Tongue (tissue), 2 donors: ENCODE data around the gene HGD. TPM values are rescaled to one million over a fixed set of nuclear protein-coding genes. Genes with fewer than 3 reads are reported as not detected.
"Not testable (repeated sequence)": the region's sequence is repeated elsewhere in the genome, so short reads cannot be mapped to it uniquely, and the experiment has no call there.

Experiments
- DNase-seq: peaks from one replicate; pipeline ENCODE4 v3.0.0-alpha.2; 2015
- total RNA-seq: library from RNA; depleted of rRNA; stranded (reverse); fragments of >200 nt; gene quantifications from one replicate; pipeline ENCODE4 v1.2.3, GENCODE V29; 2014

Gene HGD
- total RNA-seq, 1 donor from 2014 or later, result 2.5 TPM

DNA sequence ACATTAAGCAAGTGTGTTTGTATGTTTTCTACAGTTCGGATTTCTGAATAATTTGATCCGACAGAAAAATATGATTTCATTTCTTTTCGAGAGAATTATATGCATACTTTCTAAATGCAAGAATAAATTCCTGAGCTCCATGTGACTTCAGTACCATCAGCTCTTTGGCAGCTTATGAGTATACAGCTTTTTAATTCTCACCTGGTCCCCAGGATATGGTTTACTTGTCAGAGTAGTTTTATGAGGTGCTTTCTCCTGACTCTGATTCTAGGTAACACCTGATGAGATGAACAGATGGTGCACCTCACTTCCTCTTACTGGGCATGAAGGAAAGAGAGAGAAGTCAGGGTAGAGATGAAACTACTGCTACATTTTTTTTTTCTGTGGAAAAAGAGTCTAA, 3.1 kb downstream of the HGD start:
- no peak for DNase-seq

DNA sequence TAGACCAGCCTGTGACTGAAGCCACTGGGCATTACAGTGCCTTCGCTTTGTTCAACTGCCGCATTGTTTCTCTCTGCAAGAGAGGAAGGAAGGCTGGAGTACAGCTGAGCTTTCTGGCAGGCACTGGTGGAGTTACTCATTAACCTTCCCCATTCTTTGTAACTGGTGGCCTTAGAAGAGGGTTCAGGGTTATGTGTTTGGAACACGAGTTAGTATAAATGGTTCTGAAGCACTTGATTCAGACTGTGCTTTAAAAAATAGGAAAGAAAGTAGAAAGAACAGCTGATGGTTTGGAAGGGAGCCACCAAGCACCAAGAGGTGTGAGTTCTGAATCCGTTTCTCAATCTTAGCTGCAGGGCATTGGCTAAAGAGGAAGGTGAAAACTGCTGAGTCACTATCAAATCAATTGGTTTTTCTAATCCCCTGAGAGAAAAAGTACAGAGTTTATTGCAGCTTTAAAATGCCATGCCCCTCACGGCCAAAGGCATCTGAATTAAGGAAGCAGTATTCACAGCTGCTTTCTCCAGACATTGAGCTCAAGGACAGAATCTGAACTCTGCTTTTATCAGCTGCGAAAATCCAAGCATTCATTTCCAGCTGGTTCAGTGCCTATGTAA, 3.6 kb downstream of the HGD start:
- DNase-seq, result peak; percentile 27

DNA sequence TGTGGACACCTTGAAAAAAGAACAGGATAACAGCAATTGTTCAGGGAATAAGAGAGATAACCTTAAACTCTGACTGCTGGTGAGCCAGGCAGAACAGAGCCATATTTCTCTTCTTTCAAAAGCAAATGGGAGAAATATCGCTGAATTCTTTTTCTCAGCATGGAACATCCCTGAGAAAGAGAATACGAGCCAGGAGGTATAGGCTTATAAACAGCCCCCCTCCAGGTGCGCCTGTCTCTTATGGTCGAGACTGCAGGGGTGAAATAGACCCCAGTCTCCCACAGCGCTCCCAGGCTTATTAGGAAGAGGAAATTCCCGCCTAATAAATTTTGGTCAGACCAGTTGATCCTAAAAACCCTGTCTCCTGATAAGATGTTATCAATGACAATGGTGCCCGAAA, 4.8 kb downstream of the HGD start:
- not testable (repeated sequence) for DNase-seq

DNA sequence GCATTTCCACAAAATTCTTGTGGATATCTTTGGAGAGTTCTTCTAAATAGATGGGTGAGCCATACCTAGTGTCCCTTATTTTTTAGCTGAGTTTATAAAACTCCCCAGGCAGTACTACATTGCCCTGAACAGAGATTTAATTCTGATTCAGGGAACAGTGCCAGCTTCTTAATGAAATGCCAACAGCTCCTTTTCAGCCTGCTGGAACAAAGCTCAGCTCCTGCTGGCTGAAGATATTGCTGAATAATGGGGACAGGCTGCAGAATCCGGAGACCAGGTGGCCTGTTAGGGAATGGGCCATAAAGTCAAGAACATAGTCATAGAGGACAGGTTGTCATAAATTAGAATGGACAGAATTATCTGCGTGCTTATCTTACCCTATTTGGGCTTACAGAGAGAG, 8.9 kb downstream of the HGD start:
- DNase-seq, result no peak

DNA sequence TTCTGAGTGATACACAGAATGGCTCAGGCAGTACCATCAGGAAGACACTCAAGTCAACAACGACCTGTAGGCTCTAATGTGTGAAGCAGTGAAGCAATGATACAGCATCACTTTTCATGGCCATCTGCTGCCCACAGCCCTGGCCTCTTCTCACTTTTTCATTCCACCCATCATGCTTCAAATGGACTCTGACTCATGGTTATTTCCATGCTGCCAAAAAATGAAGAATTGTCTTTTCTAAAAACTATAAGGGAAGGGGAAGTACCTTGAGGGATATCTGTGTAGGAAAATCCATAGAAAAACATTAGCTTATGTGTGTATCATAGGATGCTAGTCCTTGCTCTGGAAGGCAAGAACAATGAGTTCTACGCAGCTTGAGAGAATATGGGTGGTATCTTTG, 11.5 kb downstream of the HGD start:
- no peak for DNase-seq

DNA sequence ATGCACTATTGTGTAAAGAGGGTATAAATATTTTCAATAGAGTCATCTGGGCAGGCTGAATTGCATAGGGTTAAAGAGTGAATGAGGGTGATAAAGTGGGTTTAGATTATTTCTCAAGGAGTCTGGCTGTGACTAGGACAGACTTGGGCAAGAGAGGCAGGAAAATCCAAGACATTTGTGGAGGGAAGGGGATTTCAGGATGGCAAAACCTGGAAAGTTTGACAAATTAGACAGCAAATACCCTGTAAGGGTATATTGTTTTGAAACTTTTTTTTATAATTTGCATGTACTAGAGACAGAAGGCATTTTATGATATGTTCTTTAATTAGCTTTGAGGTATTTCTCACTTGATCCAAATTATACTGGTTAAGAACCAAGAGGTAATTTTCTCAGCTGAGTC, 17.1 kb downstream of the HGD start:
- DNase-seq, result no peak

DNA sequence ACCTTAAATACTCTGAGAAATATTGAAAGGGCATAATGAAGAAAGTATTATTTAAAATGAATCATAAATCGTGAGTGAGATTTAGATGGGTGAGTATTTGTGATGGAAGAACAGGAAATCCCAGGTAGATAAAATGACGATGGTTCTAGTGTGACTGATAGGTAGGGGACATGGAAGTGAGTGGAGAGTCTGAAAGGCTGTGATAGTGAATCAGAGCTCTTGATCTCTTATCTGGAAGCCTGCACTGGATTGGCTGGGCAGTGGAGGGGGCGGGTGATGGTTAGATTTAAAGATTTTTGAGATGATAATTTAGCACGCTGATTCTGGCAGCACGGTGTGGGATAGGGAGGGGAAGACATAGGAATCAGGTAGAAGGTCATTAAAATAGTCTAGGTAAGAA, 20.1 kb downstream of the HGD start:
- no peak for DNase-seq

DNA sequence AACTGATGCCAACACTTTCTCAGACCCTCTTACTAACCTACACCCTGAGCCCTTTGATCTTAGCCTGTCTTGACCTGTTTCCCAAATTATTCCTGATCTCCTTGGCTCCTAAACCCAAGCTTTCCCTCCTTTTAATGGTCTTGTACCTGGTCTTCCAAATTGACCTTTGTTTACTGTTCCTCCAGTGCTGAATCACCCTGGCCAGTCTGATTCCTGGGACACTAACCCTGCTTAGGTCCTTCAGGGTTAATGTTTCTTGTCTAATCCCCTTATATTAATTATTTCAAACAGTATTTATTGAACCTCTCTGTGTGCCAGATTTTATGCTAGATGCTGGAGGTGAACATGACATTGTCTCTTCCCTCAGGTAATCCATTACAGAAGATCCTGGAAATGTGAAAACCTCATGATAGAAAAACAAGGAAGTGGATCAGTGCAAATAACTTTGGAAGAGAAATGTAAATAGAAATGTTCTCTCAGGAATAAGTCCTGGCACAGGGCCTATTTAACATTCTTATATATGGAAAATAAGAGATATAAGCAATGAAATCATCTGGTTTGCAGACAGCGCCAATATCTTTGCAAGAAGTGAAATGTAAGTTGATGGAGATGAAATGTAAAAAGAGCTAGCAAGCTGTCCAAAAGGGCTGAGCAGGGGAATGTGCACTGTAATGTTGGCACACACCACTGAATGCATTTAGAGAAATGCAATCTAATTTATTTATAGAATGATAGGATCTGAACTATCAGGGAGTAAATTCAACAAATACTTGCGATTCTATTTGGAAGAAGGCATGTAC, 20.7 kb downstream of the HGD start:
- DNase-seq, result peak; percentile 10

DNA sequence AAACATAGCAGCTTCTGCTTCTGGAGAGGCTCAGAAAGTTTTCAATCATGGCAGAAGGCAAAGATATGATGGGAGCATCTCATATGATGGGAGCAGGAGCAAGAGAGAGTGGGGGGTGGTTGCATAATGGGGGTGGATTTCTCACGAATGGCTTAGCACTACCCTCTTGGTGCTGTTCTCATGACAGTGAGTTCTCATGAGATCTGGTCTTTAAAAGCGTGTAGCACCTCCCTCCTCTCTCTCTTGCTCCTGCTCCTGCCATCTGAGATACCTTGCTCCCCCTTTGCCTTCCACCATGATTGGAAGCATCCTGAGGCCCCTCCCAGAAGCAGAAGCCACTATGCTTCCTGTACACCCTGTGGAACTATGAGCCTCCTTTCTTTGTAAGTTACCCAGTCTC, 22.2 kb downstream of the HGD start:
- DNase-seq, result no peak

DNA sequence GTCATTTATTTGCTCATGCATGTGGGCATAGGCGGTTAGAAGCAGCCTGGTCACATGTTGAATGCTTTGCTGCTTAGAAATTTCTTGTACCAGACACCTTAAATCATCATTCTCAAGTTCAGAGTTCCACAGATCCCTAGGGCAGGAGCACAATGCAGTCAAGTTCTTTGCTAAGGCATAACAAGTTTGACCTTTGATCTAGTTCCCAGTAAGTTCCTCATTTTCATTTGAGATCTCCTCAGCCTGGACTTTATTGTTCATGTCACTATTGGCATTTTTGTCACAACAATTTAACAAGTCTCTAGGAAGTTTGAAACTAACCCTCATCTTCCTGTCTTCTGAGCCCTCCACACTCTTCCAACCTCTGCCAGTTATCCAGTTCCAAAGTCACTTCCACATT, 22.8 kb downstream of the HGD start:
- no peak for DNase-seq

DNA sequence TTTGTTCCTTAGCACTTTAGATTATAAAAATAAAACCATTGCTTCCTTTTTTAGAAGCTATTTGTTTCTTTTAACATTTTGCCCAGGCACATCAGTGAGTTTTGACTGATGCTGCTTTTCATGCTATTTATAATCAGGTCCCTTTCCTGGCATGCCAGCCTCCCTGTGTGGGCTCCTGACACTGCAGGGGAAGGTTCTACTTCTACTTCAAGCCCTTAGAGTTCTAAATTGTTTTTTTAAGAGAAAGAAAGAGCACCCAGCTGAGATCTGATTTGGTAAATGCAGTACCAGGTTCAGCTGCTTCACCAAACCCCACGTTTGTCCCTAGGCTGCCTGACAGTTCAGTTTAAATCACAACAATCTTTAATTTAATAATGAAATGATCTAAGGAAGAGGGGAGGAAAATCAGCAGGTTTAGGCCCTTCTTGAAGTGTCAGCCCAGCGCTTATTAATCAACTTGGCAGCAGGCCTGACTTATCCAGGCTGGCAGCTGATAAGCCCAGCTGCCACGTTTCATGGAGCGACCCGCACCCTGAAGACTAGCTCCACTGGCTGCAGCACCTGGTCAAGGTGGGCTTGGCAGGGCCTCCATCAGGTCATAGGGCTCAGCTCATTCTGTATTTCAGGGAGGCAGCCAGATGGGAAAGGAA, 29.0 kb downstream of the HGD start:
- DNase-seq, result no peak

DNA sequence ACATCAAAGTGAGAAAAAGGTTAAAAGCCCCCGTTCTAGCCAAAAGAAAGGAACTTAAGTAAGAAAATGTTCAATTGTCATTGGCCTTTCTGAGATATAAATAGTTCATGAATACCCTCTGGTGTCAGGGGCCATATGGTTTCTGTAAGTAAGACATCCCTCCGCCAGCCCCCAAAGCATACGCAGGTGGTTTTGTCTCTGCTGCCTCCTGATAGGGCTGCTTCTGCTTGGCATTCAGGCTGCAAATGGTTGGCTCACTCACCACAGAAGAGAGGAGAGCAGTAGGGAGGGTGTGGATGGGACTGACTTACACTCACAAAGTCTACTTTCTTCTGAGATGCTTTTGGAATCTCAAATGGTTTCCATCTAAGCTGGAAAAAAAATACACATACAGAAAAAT, 29.8 kb downstream of the HGD start:
- peak; percentile 11 for DNase-seq

DNA sequence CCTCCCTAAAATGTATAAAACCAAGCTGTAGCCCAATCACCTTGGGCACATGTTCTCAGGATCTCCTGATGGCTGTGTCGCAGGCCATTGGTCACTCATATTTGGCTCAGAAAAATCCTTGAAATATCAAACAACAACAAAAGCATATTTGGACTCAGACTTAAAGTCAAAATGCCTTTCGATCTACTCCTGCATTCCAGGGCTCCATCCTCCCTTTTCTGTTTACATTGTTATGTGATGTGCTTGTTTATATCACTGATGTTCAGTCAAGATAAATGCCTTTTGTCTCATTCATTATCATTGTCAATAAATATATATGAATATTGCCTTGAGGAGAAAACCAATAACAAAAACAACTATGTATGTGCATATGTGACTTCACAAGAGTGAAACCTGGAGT, 31.7 kb downstream of the HGD start:
- DNase-seq, result no peak

DNA sequence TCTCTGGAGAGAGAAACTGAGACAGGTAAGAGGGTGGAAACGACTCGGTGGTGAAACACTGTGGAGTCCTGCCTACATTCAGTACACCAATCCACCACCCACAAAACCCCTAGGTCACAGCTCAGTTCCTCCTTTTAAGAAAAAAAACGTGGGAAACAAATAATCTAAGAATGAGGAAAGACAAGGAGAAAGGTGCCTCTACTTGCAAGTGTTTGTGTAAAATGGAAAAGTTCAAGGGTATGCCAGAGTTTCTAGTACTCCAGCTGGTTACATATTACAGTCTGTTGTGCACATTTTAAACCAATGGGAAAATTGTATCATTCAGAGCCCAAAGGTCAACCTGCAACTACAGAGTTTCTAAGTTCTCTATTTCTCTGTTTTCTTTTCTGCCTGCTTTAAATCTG, 32.2 kb downstream of the HGD start:
- DNase-seq, result no peak

DNA sequence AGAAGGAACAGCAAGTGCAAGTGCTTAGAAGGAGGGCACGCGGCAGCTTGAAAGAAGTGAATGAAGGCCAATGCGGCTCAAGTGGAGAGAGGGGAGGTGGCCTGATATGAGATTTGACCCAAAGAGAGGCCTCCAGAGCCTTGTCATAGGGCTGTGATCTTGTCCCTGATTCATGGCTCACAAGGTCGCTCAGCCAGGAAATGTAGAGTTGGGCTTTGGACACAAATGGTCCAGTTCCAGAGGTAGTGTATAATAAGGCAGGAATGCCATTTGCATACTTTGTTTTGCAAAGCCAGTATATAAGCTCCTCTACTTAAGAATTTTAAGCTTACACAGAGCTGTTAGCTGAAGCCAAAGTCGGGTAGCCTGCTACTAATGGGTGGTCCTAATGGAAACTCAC, 33.7 kb downstream of the HGD start:
- no peak for DNase-seq

DNA sequence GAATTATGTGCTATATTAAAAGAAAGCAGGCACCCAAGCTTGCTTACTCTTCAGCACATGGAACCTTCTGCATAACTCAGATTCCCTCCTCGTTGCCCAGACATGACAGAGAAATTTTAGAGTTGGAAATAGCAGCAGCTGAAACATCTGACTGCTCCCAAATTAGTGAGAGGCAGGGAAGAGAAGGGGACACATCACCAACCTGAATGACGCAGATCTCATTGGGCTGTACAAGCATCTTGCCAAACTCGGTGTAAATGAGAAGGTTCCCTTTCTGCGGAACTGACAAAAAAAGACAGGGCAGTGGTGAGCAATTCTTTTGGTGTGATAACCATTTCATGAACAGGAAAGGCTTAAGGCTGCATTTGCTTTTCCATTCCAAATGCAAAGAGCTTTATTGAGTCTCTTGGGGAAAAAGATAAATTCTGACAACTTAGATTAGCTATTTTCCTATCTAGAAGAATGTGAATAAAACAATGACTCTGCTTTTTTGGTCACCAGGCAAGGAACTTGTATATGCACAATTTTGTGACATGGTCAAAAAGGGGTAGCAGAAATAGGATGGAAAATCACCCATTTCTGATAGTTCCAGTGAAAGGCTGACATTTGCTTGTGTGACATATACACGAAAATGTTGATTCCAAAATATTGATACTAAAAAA, 35.1 kb downstream of the HGD start:
- no peak for DNase-seq

DNA sequence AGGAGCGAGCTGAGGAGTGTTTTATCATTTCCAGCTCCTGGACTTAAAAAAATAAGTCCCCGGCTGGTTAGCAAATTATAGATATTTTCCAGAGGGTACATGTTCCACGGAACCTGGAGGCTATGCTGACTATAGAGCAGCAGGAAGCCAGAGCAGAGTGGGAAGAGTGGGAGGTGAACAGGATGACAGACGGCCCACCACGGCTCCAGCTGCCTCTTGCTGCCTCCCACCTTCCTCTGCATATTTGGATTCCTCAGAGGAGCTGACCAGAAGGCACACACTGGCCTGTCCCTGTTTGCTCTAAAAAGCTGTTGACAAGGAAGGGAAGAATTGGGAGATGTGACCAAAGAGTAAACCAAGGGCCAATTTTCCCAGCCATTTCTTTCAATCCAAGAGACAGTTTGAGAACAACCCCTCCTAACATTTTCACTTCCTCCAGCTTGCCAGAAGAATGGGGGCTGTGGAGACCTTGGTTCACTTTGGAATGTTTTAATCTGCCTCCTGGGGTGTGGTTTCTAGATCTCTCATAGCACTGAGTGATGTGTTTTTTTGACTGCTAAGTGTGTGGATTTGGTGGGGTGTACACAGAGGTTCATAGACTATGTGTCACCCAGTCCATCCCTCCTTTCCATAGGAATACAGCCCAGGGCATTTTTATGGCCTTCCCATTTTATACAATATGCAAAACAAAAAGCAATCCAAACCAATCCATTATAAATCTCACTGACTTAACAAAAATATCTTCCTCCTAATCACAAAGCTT, 36.8 kb downstream of the HGD start:
- no peak for DNase-seq

DNA sequence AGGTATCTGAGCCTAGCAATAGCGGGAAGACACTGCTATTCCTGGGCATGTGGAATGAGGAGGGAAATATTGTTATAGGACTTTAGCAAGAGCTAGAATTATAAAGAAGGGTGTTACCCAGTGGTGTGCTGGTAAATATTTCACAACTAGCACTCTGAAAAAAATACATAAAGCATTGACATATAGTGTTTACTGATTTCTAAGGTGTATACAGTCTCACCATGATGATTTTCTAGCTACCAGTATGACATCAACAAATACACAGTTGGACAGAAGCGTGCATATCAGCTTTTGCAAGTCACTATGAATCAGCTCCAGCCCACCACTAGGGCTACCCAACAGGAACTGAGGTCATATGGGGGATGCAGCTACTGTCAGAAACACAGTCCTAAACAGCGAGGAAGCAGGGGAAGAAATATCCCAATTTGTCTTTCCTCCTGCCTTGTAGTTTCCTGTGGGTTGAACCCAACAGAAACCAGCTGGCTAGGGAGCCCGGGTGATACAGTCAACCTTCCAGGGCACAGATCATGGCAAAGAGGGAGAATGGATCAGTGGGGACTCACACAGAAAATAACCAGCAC, 39.6 kb downstream of the HGD start:
- no peak for DNase-seq

DNA sequence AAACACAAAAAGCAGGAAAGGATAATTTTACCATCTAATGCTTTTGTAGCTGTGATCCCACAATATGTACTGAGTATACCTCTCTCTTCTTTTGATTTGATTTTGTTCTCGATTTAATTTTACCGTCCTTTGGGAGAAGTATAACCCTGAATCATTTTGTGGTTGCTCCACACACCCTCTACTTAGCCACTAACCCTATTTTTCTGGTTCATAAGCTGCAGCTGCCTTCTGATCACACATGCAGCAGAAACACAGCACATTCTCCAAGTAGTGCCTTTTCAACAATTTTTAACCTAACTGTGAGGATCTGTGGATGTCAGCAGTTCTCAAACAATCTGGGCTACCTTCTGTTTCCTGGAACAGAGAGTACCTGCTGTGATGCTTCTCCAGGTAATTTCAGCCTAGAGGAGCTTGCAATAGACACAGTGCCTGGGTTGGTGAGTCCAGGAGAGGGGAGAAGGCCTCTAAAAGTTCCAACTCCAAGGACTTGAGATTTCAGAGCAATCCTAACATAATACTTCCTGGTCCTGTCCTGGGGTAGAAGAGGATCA, 40.3 kb downstream of the HGD start:
- DNase-seq, result no peak

DNA sequence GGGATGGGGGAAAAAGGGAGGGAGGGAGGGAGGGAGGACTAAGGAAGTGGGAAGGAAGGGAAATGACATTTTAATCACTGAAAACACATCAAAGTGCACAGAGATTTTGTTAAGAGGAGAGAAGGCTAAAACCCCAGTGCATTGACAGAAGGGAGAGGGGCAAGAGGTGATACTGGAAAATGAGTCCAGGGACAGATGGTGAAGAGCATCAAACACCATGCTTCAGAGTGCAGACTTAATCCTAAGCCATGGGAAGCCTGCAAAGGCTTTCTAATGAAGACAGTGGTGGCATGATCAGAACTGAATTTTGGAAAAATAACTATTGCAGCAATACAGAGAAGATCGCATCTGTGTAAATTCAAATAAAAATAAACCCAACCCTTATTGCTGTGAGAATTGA, 41.8 kb downstream of the HGD start:
- DNase-seq, result no peak

DNA sequence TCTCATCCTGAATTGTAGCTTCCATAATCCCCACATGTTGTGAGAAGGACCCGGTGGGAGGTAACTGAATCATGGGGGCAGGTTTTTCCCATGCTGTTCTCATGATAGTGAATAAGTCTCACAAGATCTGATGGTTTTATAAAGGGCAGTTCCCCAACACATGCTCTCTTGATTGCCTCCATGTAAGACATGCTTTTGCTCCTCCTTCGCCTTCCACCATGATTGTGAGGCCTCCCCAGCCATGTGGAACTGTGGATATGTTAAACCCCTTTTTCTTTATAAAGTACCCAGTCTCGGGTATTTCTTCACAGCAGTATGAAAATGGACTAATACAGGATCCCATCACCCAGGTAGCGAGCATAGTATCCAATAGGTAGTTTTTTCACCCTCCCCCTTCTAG, 43.2 kb downstream of the HGD start:
- not testable (repeated sequence) for DNase-seq
